ENCODE results near the gene SGCA. TPM values are rescaled to one million over a fixed set of nuclear protein-coding genes. Genes with fewer than 3 reads are reported as not detected.
A peak's percentile ranks its signal among the peaks of the same experiment; 100 is the strongest.

The SGCA gene
- polyA plus RNA-seq, 1 donor from 2014 or later = 0.43 TPM

DNA sequence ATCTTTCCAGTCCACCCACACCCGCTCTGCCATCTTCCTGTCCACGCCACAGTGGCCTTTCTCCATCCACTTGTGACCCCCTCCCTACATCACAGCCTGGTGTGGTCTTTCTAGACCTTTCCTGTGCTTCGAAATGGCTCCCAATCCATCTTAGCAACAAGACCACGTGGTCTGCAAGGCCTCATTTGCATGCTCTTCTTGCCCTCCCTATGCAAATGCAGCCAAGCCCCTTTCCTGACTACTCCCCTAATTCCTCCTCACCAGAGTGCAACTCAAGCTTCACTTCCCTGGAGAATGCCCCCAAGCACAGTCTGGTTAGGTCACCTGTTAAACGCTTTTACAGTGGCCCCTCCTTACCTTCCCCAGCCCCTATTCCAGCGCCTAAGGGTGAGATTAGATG, 21.4 kb upstream of the SGCA start:
- no peak overlapping the region for H3K4me3 ChIP-seq (ENCODE audit: low read length)
- no peak overlapping the region for H3K4me2 ChIP-seq (ENCODE audit: low read length)
- TF ChIP-seq EP300 (conservative IDR thresholded peaks at IDR 0.05; ENCODE audit: poor library complexity, severe bottlenecking) (no peak), POLR2AphosphoS5 (IDR thresholded peaks at IDR 0.05) (no peak), EZH2 (IDR thresholded peaks at IDR 0.05; ENCODE audit: borderline replicate concordance, insufficient read depth, low read length, poor library complexity, severe bottlenecking) (no peak)
- H3K9me2 ChIP-seq (ENCODE audit: insufficient read depth, low read length) = no peaks in the 10 kb centered on the region
- H3K79me2 ChIP-seq (replicated peaks; ENCODE audit: insufficient read depth, low read length) = peaks cover 31% of the 10 kb centered on the region
- H3K36me3 ChIP-seq (ENCODE audit: insufficient read depth, low read length) = peaks cover 5% of the 10 kb centered on the region
- no peak overlapping the region for H2AFZ ChIP-seq (ENCODE audit: low read depth, low read length)
- no peaks in the 10 kb centered on the region for H3F3A ChIP-seq (ENCODE audit: insufficient read depth, low read length, poor library complexity, severe bottlenecking)
- no peaks in the 10 kb centered on the region for H3K9me3 ChIP-seq (ENCODE audit: low read length)
- peaks cover 38% of the 10 kb centered on the region for H4K20me1 ChIP-seq (ENCODE audit: insufficient read depth)
- no peak overlapping the region for H3K27ac ChIP-seq (ENCODE audit: low read length)
- H3K9ac ChIP-seq (ENCODE audit: low read length) = no peak overlapping the region
- no peaks in the 10 kb centered on the region for H3K27me3 ChIP-seq (ENCODE audit: insufficient read depth, low read depth, low read length)

GRCh38 chr17:50144845-50145531, 20.8 kb upstream of the SGCA start:
- Histone ChIP-seq H3K27me3 (ENCODE audit: insufficient read depth, low read depth, low read length) (no peaks in the 10 kb centered on the region), H3K9me2 (ENCODE audit: insufficient read depth, low read length) (no peaks in the 10 kb centered on the region), H3K4me2 (ENCODE audit: low read length) (no peak overlapping the region), H3K9me3 (ENCODE audit: low read length) (no peaks in the 10 kb centered on the region), H3K36me3 (ENCODE audit: insufficient read depth, low read length) (peaks cover 5% of the 10 kb centered on the region), H3K27ac (ENCODE audit: low read length) (no peak overlapping the region), H3K79me2 (replicated peaks; ENCODE audit: insufficient read depth, low read length) (peaks cover 36% of the 10 kb centered on the region), H2AFZ (ENCODE audit: low read depth, low read length) (no peak overlapping the region), H3F3A (ENCODE audit: insufficient read depth, low read length, poor library complexity, severe bottlenecking) (no peaks in the 10 kb centered on the region), H3K4me3 (ENCODE audit: low read length) (peak overlapping the region; percentile 91), H4K20me1 (ENCODE audit: insufficient read depth) (peaks cover 40% of the 10 kb centered on the region), H3K9ac (ENCODE audit: low read length) (no peak overlapping the region)
- TF ChIP-seq, protein P1, sequence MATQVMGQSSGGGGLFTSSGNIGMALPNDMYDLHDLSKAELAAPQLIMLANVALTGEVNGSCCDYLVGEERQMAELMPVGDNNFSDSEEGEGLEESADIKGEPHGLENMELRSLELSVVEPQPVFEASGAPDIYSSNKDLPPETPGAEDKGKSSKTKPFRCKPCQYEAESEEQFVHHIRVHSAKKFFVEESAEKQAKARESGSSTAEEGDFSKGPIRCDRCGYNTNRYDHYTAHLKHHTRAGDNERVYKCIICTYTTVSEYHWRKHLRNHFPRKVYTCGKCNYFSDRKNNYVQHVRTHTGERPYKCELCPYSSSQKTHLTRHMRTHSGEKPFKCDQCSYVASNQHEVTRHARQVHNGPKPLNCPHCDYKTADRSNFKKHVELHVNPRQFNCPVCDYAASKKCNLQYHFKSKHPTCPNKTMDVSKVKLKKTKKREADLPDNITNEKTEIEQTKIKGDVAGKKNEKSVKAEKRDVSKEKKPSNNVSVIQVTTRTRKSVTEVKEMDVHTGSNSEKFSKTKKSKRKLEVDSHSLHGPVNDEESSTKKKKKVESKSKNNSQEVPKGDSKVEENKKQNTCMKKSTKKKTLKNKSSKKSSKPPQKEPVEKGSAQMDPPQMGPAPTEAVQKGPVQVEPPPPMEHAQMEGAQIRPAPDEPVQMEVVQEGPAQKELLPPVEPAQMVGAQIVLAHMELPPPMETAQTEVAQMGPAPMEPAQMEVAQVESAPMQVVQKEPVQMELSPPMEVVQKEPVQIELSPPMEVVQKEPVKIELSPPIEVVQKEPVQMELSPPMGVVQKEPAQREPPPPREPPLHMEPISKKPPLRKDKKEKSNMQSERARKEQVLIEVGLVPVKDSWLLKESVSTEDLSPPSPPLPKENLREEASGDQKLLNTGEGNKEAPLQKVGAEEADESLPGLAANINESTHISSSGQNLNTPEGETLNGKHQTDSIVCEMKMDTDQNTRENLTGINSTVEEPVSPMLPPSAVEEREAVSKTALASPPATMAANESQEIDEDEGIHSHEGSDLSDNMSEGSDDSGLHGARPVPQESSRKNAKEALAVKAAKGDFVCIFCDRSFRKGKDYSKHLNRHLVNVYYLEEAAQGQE (IDR thresholded peaks at IDR 0.05; ENCODE audit: borderline replicate concordance) = no peak
- TF ChIP-seq SMC3 (conservative IDR thresholded peaks at IDR 0.05; ENCODE audit: poor library complexity) = no peak

DNA sequence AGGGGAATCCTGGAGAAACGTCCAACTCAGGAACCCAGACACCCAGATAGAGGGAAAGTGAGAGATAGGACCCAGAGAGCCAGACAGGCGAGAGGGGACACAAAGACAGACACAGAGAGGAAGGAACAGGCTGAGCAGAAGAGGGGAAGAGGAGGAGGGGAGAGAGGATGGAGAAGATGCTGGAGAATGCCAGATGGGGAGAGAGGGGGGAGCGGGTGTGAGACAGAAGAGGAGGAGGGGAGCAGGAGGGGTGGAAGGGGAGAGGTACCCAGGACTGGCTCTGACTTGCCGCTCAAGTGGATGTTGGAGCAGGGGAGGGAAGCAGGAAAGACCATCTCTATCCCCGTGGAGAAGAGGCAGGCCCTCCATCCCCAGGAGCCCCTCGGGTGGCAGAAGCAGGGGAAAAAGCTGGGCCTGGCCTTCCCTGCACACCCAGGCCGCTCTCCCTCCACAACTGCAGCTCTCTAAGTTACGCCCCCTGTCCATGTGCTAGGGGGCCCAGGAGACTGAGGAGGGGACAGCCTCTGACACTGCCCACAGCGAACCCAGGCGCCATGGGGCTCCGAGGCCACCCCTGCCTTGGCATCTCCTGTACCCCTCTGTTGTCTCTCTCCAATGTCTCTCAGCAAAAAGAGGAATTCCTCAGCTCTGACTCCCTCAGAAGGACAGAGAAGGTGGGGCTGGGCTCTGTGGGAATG, 20.1 kb upstream of the SGCA start:
- Histone ChIP-seq H3F3A (ENCODE audit: insufficient read depth, low read length, poor library complexity, severe bottlenecking) (no peaks in the 10 kb centered on the region), H3K9me2 (ENCODE audit: insufficient read depth, low read length) (no peaks in the 10 kb centered on the region), H4K20me1 (ENCODE audit: insufficient read depth) (peaks cover 40% of the 10 kb centered on the region), H3K36me3 (ENCODE audit: insufficient read depth, low read length) (no peaks in the 10 kb centered on the region), H3K79me2 (replicated peaks; ENCODE audit: insufficient read depth, low read length) (peaks cover 43% of the 10 kb centered on the region), H3K27me3 (ENCODE audit: insufficient read depth, low read depth, low read length) (no peaks in the 10 kb centered on the region), H3K4me2 (ENCODE audit: low read length) (peak overlapping the region; percentile 19), H2AFZ (ENCODE audit: low read depth, low read length) (no peak overlapping the region), H3K9ac (ENCODE audit: low read length) (peak overlapping the region; percentile 20), H3K27ac (ENCODE audit: low read length) (no peak overlapping the region), H3K9me3 (ENCODE audit: low read length) (no peaks in the 10 kb centered on the region), H3K4me3 (ENCODE audit: low read length) (peak overlapping the region; percentile 91)
- TF ChIP-seq, protein P2, sequence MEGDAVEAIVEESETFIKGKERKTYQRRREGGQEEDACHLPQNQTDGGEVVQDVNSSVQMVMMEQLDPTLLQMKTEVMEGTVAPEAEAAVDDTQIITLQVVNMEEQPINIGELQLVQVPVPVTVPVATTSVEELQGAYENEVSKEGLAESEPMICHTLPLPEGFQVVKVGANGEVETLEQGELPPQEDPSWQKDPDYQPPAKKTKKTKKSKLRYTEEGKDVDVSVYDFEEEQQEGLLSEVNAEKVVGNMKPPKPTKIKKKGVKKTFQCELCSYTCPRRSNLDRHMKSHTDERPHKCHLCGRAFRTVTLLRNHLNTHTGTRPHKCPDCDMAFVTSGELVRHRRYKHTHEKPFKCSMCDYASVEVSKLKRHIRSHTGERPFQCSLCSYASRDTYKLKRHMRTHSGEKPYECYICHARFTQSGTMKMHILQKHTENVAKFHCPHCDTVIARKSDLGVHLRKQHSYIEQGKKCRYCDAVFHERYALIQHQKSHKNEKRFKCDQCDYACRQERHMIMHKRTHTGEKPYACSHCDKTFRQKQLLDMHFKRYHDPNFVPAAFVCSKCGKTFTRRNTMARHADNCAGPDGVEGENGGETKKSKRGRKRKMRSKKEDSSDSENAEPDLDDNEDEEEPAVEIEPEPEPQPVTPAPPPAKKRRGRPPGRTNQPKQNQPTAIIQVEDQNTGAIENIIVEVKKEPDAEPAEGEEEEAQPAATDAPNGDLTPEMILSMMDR (IDR thresholded peaks at IDR 0.05; ENCODE audit: poor library complexity, severe bottlenecking) = no peak
- TF ChIP-seq SMC3 (conservative IDR thresholded peaks at IDR 0.05; ENCODE audit: poor library complexity) (no peak), RAD21 (conservative IDR thresholded peaks at IDR 0.05) (no peak)
